ENCODE measurements around the gene BACE2.
A peak's percentile ranks its signal among the peaks of the same experiment; 100 is the strongest.

Gene BACE2

GRCh38 chr21:41170859-41171609 is 3.1 kb downstream of the BACE2 start:
- Histone ChIP-seq H4K20me1 (ENCODE audit: insufficient read depth, low read length) (peaks cover 7% of the 10 kb centered on the region), H3K27ac (ENCODE audit: low read length) (no peak overlapping the region), H3K9me3 (ENCODE audit: insufficient read depth, low read length, severe bottlenecking) (no peaks in the 10 kb centered on the region), H3K4me1 (ENCODE audit: insufficient read depth, low read length) (peaks cover 18% of the 10 kb centered on the region), H3K9ac (ENCODE audit: low read depth, low read length) (no peak overlapping the region), H3K27me3 (ENCODE audit: insufficient read depth, low read length, poor library complexity) (peaks cover 69% of the 10 kb centered on the region), H3K79me2 (ENCODE audit: insufficient read depth, low read length) (no peaks in the 10 kb centered on the region), H3K4me2 (ENCODE audit: insufficient read depth, low read length) (no peak overlapping the region), H3K4me3 (ENCODE audit: low read depth in 1 of 2, low read length in 2 of 2) (no peak overlapping the region), H3K36me3 (ENCODE audit: insufficient read depth, low read length) (no peaks in the 10 kb centered on the region), H2AFZ (ENCODE audit: low read depth, low read length) (no peak overlapping the region)
- ATAC-seq (ENCODE audit: insufficient read depth, low read depth) (0 out of 3 replicates have a peak, but pooled peaks have one; percentile 29), DNase-seq (peak; percentile 32)
- peak; percentile 63 for TF ChIP-seq EZH2 (IDR thresholded peaks at IDR 0.05; ENCODE audit: borderline replicate concordance, low read depth, low read length, severe bottlenecking)
- TF ChIP-seq, protein P1, sequence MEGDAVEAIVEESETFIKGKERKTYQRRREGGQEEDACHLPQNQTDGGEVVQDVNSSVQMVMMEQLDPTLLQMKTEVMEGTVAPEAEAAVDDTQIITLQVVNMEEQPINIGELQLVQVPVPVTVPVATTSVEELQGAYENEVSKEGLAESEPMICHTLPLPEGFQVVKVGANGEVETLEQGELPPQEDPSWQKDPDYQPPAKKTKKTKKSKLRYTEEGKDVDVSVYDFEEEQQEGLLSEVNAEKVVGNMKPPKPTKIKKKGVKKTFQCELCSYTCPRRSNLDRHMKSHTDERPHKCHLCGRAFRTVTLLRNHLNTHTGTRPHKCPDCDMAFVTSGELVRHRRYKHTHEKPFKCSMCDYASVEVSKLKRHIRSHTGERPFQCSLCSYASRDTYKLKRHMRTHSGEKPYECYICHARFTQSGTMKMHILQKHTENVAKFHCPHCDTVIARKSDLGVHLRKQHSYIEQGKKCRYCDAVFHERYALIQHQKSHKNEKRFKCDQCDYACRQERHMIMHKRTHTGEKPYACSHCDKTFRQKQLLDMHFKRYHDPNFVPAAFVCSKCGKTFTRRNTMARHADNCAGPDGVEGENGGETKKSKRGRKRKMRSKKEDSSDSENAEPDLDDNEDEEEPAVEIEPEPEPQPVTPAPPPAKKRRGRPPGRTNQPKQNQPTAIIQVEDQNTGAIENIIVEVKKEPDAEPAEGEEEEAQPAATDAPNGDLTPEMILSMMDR (IDR thresholded peaks at IDR 0.05; ENCODE audit: borderline replicate concordance, extremely low read depth, low read length, poor library complexity, severe bottlenecking) = no peak

- no peaks in the 10 kb centered on the region for H3K4me1 ChIP-seq (ENCODE audit: insufficient read depth, low read length)
- peaks cover 40% of the 10 kb centered on the region for H3K27me3 ChIP-seq (ENCODE audit: insufficient read depth, low read length, poor library complexity)
- ATAC-seq (ENCODE audit: insufficient read depth, low read depth) = no peak
- no peak overlapping the region for H3K9ac ChIP-seq (ENCODE audit: low read depth, low read length)
- H3K79me2 ChIP-seq (ENCODE audit: insufficient read depth, low read length) = no peaks in the 10 kb centered on the region
- no peak for TF ChIP-seq EZH2 (IDR thresholded peaks at IDR 0.05; ENCODE audit: borderline replicate concordance, low read depth, low read length, severe bottlenecking)
- TF ChIP-seq, protein P1 (IDR thresholded peaks at IDR 0.05; ENCODE audit: borderline replicate concordance, extremely low read depth, low read length, poor library complexity, severe bottlenecking) = no peak
- no peaks in the 10 kb centered on the region for H3K36me3 ChIP-seq (ENCODE audit: insufficient read depth, low read length)
- H3K4me2 ChIP-seq (ENCODE audit: insufficient read depth, low read length) = no peak overlapping the region
- peaks cover 7% of the 10 kb centered on the region for H4K20me1 ChIP-seq (ENCODE audit: insufficient read depth, low read length)
- H2AFZ ChIP-seq (ENCODE audit: low read depth, low read length) = no peak overlapping the region
- H3K4me3 ChIP-seq (ENCODE audit: low read depth in 1 of 2, low read length in 2 of 2) = no peak overlapping the region
- H3K9me3 ChIP-seq (ENCODE audit: insufficient read depth, low read length, severe bottlenecking) = no peaks in the 10 kb centered on the region
- no peak for DNase-seq
- H3K27ac ChIP-seq (ENCODE audit: low read length) = no peak overlapping the region
These were observed 7.1 kb downstream of the BACE2 start for GRCh38 chr21:41175080-41175479.

- H2AFZ ChIP-seq (ENCODE audit: low read depth, low read length) = no peak overlapping the region
- H3K4me3 ChIP-seq (ENCODE audit: low read depth in 1 of 2, low read length in 2 of 2) = no peak overlapping the region
- no peaks in the 10 kb centered on the region for H3K79me2 ChIP-seq (ENCODE audit: insufficient read depth, low read length)
- ATAC-seq (ENCODE audit: insufficient read depth, low read depth) (no peak), DNase-seq (no peak)
- TF ChIP-seq, protein P1 (IDR thresholded peaks at IDR 0.05; ENCODE audit: borderline replicate concordance, extremely low read depth, low read length, poor library complexity, severe bottlenecking) = no peak
- TF ChIP-seq EZH2 (IDR thresholded peaks at IDR 0.05; ENCODE audit: borderline replicate concordance, low read depth, low read length, severe bottlenecking) = no peak
- H4K20me1 ChIP-seq (ENCODE audit: insufficient read depth, low read length) = no peaks in the 10 kb centered on the region
- no peaks in the 10 kb centered on the region for H3K36me3 ChIP-seq (ENCODE audit: insufficient read depth, low read length)
- no peak overlapping the region for H3K4me2 ChIP-seq (ENCODE audit: insufficient read depth, low read length)
- H3K27me3 ChIP-seq (ENCODE audit: insufficient read depth, low read length, poor library complexity) = peaks cover 25% of the 10 kb centered on the region
- no peak overlapping the region for H3K9ac ChIP-seq (ENCODE audit: low read depth, low read length)
- no peak overlapping the region for H3K27ac ChIP-seq (ENCODE audit: low read length)
- no peaks in the 10 kb centered on the region for H3K4me1 ChIP-seq (ENCODE audit: insufficient read depth, low read length)
- H3K9me3 ChIP-seq (ENCODE audit: insufficient read depth, low read length, severe bottlenecking) = no peaks in the 10 kb centered on the region
These were observed 8.9 kb downstream of the BACE2 start for GRCh38 chr21:41176846-41177245.
